Hippocampal formation (tissue), 2 donors: ENCODE data around the gene MMD.

Experiments used
- DNase-seq, 2 donors: peaks; one replicate each; lab custom pipeline; 2025; lab: John Stamatoyannopoulos, UW

MMD gene

DNA sequence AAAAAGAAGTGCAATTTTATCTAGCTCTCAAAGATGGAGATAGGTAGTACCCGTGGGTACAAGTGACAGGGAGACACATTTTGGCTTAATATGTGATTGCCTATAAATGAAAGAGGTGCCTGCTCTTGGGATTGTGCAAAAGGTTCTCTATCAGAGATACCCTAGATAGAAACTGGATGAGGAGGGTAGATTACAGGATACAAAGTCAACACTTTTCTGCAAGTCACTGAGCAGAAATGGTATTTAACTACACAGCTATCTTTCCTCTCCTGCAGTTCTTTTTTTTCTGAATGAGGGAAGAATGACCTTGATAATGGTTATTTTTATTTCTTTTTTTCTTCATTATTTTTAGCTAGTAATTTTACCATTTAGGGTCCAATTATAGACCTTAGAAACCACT is 67.6 kb downstream of the MMD start:
- DNase-seq = no peak

DNA sequence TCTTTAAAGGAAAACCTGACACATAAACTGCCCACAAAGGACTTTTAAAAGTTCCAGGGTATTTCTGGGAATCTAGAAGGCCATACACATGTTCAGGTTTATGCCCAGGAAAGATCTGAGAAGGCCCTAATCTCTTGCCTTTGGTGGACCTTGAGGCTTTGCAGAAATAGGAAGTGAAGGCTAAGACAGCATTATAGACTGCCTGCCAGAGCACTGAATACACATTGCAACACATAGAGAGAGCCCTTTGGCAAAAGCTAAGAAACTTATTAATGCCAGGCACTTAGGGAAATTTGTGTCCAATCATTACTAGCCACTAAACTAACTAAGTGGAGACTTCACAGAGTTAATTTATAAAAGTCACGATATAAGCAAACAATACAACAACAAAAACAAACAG is 70.4 kb downstream of the MMD start:
- DNase-seq = no peak

DNA sequence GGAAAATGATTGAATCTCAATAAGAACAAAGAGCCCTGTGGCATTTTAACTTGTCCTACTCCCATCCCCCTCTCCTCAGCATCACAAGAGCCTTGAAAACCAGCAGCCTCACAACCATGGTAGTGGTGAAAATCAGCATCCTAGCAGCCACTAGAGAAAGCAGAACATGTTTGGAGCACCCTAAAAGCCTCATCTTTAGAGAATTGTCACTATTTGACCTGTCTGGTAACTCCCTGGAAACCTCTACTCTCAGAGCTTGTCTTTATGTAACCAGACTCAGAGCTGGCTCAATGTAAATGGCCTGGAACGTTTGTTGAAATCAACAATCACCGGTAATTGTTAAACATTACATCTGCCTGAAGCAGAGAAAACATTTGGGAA is 70.8 kb downstream of the MMD start:
- DNase-seq = no peak

DNA sequence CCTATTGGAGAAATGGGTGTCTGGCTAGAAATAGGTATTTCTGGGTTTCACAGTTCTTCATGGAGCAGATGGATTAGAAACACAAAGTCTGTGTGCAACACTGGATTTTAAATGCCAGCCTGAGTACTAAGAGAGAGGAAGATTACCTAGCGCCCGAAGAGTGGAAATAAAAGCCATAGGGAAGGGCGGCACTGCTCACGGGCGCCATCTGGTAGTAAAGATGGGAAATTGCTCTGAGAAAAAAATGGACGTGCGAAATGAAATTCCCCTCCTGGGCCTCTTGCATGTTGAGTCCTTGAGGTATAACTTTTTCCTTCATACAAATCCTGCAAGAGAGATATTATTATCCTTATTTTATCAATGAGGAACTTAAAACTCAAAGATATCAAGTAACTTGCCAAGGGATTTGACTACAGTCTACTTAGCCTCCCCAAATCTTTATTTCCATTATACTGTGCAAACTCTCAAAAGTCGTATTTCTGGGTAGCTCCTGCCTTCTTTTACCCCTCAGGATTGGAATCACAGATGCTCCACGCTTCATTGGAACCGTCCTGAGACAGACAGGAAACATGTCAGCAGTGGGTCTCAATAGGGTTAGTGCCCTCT is 72.8 kb downstream of the MMD start:
- DNase-seq = peak; percentile 7 to 77

DNA sequence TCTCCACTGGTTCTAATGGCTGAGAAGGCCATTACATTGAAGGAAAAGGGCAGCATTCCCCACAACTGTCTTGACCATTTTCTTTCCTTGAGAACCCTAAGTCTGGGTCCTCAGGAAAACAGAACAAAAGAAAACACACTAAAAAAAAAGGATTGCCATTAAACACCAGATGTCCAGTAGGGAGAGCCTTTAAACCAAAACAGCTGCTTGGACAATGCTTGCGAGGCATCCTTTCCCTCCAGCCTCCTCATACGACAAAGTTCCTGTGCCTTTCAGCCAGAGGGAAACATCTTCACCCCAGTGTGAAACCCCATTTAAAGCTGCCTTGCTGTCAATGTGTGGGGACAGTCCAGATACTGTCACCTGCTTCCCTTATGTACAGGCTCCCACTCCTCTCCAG is 74.3 kb downstream of the MMD start:
- DNase-seq = no peak

DNA sequence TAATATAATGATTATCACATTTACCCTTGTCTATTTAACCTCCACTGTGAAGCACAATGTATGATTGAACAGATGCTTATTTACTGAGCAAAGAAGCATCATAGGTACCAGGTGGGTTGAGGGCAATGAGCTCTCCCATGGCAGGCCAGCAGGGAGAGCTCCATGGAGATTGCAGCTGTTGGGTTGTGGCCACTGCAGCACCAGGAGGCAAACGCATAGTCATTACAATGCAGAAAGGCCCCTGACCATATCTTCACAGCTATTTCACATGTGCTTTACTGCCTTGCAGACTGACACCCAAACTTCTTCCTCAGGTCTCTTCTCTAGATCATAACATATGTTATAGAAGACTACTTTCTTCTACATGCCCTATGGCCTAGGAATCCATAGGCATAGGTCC is 75.0 kb downstream of the MMD start:
- DNase-seq = no peak

DNA sequence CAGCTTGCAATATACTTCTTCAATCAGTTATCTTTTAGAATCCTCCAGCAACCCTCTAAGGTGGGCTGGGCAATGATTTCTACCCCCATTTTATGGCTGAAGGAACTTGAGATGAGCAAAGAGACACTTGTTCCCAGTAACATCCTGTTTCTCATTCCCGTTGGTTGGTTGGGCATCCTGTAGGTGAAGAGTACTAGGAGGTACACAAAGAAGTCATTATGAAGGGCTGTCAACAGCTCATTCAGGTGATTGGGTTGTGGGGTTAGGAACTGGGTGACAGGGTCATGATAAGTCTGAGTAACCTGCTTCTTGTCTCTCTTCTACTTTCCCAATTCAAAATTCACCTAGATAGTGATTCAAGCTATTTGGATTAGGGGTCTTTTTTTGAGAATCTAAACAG is 76.5 kb downstream of the MMD start:
- no peak for DNase-seq

DNA sequence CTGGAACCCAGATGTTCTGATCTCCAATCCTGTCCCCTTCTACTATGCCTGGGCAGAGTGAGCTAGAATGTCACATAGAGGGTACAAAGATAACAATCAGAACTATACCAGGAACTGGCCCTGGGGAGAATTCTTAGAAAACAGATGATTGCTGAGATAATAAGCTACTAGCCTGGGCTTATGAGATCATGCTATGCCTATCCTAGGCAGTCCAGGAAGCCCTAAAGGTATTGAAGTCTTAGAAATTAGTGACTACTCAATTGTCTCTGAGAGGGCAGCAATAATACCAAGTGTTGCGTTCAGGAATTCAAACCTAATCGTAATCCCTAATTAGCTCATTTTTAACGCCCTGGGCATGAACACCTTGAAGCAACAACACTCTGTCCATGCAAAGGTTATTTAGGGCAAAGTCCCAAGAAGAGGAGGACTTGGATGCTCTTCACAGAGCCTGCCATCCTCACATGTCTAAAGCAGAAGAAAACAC is 77.1 kb downstream of the MMD start:
- DNase-seq = no peak

DNA sequence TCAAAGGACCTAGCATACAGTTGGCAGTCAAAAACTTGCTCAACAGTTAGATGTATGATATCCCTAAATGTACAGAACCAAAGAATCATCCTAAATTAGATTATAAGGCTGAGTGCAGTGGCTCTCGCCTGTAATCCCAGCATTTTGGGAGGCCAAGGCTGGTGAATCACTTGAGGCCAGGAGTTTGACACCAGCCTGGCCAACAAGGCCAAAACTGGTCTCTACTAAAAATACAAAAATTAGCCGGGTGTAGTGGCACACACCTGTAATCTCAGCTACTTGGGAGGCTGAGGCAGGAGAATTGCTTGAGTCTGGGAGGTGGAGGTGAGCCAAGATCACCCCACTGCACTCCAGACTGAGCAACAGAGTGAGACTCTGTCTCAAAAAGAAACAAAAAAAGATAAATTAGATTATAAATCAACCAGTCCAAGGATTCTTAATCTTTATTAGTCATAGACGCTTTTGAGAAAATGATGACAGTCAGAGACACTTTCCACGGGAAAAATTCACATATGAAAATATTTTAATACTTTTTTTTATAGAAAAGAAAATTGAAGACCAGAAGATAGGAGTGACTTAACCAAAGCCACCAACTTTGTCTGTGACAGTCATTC is 77.6 kb downstream of the MMD start:
- DNase-seq = no peak

DNA sequence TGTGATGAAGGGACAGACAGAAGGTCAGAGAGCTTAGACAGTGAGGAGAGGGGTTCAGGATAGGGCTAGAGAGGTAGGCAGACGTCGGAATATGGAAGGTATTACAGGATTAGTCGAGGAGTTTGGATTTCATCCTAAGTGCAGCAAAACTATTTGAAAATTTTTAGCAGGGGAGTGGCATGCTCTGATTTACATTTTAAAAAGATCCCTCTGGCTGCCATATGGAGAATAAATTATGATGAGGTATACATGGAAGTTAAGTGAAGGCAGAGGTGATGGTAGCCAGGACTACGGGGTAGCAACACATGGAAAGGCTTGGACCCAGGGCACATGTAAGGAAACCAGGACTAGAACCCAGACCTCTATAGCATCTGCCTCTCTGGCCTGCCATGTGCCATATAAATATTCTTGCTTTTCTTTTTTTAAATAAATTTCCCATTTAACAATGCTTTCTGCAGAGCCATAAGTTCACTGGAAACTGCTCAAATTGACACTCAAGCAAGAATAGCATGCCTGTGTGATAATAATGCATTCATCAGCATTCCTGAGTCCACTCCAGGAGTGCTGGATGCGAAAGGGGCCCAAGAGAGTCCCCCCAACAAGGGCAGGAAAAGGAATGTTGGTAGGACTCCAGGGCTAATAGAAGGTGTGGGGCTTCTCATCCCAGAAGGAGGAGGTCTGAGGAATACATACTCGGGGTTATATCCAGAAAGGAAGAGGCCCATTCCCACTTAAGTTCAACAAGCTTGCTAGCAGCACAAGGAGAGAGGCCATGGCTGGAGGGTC is 78.6 kb downstream of the MMD start:
- DNase-seq = no peak
